ENCODE results near the gene SNX12. TPM values are rescaled to one million over a fixed set of nuclear protein-coding genes. Genes with fewer than 3 reads are reported as not detected.

SNX12 gene
- polyA plus RNA-seq, 1 donor from 2014 or later = 71.2 TPM

DNA sequence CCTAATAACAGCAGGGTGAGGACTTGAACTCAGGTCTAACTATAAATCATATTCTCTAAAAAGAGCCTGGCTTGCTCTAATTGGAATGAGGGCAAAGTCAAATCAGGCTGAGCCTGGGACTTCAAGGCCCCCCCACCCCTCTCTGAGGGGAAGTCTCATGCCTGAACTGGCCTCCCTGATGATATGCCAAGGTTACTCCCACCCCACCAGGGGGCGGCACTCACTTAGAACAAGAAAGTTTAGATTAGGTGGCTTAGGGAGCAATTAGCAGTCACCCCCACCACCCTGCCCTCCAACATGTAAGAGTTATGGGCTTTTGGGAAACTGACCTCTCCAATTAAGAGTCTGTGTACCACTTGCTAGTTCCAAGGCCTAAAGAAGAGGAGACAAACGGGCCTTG, 30.2 kb upstream of the SNX12 start:
- Histone ChIP-seq H3K79me2 (replicated peaks; ENCODE audit: insufficient read depth, low read length) (no peaks in the 10 kb centered on the region), H3K9me3 (ENCODE audit: low read length) (no peaks in the 10 kb centered on the region), H3K4me2 (ENCODE audit: low read length) (no peak overlapping the region), H3K9me2 (ENCODE audit: insufficient read depth, low read length) (no peaks in the 10 kb centered on the region), H2AFZ (ENCODE audit: low read depth, low read length) (no peak overlapping the region), H3F3A (ENCODE audit: insufficient read depth, low read length, poor library complexity, severe bottlenecking) (no peaks in the 10 kb centered on the region), H3K36me3 (ENCODE audit: insufficient read depth, low read length) (no peaks in the 10 kb centered on the region), H3K4me3 (ENCODE audit: low read length) (no peak overlapping the region), H4K20me1 (ENCODE audit: insufficient read depth) (no peaks in the 10 kb centered on the region), H3K27me3 (ENCODE audit: insufficient read depth, low read depth, low read length) (peaks cover 7% of the 10 kb centered on the region), H3K9ac (ENCODE audit: low read length) (no peak overlapping the region), H3K27ac (ENCODE audit: low read length) (no peak overlapping the region)
- TF ChIP-seq EP300 (conservative IDR thresholded peaks at IDR 0.05; ENCODE audit: poor library complexity, severe bottlenecking) (no peak), MXI1 (conservative IDR thresholded peaks at IDR 0.05; ENCODE audit: poor library complexity, severe bottlenecking) (no peak), EZH2 (IDR thresholded peaks at IDR 0.05; ENCODE audit: borderline replicate concordance, insufficient read depth, low read length, poor library complexity, severe bottlenecking) (no peak), SMC3 (conservative IDR thresholded peaks at IDR 0.05; ENCODE audit: poor library complexity) (no peak), POLR2AphosphoS5 (IDR thresholded peaks at IDR 0.05) (no peak), RAD21 (conservative IDR thresholded peaks at IDR 0.05) (no peak), TAF1 (IDR thresholded peaks at IDR 0.05; ENCODE audit: low read depth) (no peak)
- TF ChIP-seq, protein P1, sequence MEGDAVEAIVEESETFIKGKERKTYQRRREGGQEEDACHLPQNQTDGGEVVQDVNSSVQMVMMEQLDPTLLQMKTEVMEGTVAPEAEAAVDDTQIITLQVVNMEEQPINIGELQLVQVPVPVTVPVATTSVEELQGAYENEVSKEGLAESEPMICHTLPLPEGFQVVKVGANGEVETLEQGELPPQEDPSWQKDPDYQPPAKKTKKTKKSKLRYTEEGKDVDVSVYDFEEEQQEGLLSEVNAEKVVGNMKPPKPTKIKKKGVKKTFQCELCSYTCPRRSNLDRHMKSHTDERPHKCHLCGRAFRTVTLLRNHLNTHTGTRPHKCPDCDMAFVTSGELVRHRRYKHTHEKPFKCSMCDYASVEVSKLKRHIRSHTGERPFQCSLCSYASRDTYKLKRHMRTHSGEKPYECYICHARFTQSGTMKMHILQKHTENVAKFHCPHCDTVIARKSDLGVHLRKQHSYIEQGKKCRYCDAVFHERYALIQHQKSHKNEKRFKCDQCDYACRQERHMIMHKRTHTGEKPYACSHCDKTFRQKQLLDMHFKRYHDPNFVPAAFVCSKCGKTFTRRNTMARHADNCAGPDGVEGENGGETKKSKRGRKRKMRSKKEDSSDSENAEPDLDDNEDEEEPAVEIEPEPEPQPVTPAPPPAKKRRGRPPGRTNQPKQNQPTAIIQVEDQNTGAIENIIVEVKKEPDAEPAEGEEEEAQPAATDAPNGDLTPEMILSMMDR (IDR thresholded peaks at IDR 0.05; ENCODE audit: poor library complexity, severe bottlenecking) = no peak
- TF ChIP-seq, protein P2, sequence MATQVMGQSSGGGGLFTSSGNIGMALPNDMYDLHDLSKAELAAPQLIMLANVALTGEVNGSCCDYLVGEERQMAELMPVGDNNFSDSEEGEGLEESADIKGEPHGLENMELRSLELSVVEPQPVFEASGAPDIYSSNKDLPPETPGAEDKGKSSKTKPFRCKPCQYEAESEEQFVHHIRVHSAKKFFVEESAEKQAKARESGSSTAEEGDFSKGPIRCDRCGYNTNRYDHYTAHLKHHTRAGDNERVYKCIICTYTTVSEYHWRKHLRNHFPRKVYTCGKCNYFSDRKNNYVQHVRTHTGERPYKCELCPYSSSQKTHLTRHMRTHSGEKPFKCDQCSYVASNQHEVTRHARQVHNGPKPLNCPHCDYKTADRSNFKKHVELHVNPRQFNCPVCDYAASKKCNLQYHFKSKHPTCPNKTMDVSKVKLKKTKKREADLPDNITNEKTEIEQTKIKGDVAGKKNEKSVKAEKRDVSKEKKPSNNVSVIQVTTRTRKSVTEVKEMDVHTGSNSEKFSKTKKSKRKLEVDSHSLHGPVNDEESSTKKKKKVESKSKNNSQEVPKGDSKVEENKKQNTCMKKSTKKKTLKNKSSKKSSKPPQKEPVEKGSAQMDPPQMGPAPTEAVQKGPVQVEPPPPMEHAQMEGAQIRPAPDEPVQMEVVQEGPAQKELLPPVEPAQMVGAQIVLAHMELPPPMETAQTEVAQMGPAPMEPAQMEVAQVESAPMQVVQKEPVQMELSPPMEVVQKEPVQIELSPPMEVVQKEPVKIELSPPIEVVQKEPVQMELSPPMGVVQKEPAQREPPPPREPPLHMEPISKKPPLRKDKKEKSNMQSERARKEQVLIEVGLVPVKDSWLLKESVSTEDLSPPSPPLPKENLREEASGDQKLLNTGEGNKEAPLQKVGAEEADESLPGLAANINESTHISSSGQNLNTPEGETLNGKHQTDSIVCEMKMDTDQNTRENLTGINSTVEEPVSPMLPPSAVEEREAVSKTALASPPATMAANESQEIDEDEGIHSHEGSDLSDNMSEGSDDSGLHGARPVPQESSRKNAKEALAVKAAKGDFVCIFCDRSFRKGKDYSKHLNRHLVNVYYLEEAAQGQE (IDR thresholded peaks at IDR 0.05; ENCODE audit: borderline replicate concordance) = no peak

DNA sequence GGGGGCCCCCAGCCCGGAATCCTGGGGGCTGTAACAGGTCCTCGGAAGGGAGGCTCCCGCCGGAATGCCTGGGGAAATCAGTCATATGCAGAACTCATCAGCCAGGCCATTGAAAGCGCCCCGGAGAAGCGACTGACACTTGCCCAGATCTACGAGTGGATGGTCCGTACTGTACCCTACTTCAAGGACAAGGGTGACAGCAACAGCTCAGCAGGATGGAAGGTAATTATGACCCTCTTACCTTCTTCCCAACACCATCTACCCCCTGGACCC, 28.6 kb upstream of the SNX12 start:
- Histone ChIP-seq H4K20me1 (ENCODE audit: insufficient read depth) (no peaks in the 10 kb centered on the region), H3F3A (ENCODE audit: insufficient read depth, low read length, poor library complexity, severe bottlenecking) (no peaks in the 10 kb centered on the region), H3K4me2 (ENCODE audit: low read length) (no peak overlapping the region), H3K36me3 (ENCODE audit: insufficient read depth, low read length) (no peaks in the 10 kb centered on the region), H3K9ac (ENCODE audit: low read length) (no peak overlapping the region), H3K79me2 (replicated peaks; ENCODE audit: insufficient read depth, low read length) (no peaks in the 10 kb centered on the region), H3K27me3 (ENCODE audit: insufficient read depth, low read depth, low read length) (peaks cover 7% of the 10 kb centered on the region), H3K4me3 (ENCODE audit: low read length) (peak overlapping the region; percentile 67), H3K9me3 (ENCODE audit: low read length) (no peaks in the 10 kb centered on the region), H3K27ac (ENCODE audit: low read length) (no peak overlapping the region), H3K9me2 (ENCODE audit: insufficient read depth, low read length) (no peaks in the 10 kb centered on the region), H2AFZ (ENCODE audit: low read depth, low read length) (no peak overlapping the region)
- TF ChIP-seq, protein P1 (IDR thresholded peaks at IDR 0.05; ENCODE audit: poor library complexity, severe bottlenecking) = no peak
- TF ChIP-seq EZH2 (IDR thresholded peaks at IDR 0.05; ENCODE audit: borderline replicate concordance, insufficient read depth, low read length, poor library complexity, severe bottlenecking) (no peak), SMC3 (conservative IDR thresholded peaks at IDR 0.05; ENCODE audit: poor library complexity) (no peak), TAF1 (IDR thresholded peaks at IDR 0.05; ENCODE audit: low read depth) (no peak), MXI1 (conservative IDR thresholded peaks at IDR 0.05; ENCODE audit: poor library complexity, severe bottlenecking) (no peak), RAD21 (conservative IDR thresholded peaks at IDR 0.05) (no peak), EP300 (conservative IDR thresholded peaks at IDR 0.05; ENCODE audit: poor library complexity, severe bottlenecking) (no peak), POLR2AphosphoS5 (IDR thresholded peaks at IDR 0.05) (no peak)
- TF ChIP-seq, protein P2 (IDR thresholded peaks at IDR 0.05; ENCODE audit: borderline replicate concordance) = no peak
